T-helper 2 cell treated with Interferon-gamma antibody and Interleukin-4, amounts not matched to agents 5 μg/mL and 100 μg/mL, for 36 hours (primary cell): Measurements from ENCODE around the gene SYPL2.
A peak's percentile ranks its signal among the peaks of the same experiment; 100 is the strongest.

Source experiments
- DNase-seq: peaks from one replicate; pipeline ENCODE4 v3.0.0; 2021; ENCODE audit warnings: low spot score
- H3K27ac Mint-ChIP-seq: one replicate; pipeline ENCODE4 v1.8.0; 2021; ENCODE audit warnings: mild to moderate bottlenecking, mixed read lengths
- H3K27me3 Mint-ChIP-seq: one replicate; pipeline ENCODE4 v1.8.0; 2021; ENCODE audit warnings: low read depth, mixed read lengths
- H3K36me3 Mint-ChIP-seq: one replicate; pipeline ENCODE4 v1.8.0; 2021; ENCODE audit warnings: low read depth, mixed read lengths
- H3K4me1 Mint-ChIP-seq: one replicate; pipeline ENCODE4 v1.8.0; 2021; ENCODE audit warnings: low read depth, mixed read lengths
- H3K4me3 Mint-ChIP-seq: one replicate; pipeline ENCODE4 v1.8.0; 2022; ENCODE audit warnings: mild to moderate bottlenecking, moderate library complexity, mixed read lengths
- H3K9me3 Mint-ChIP-seq: one replicate; pipeline ENCODE4 v1.8.0; 2021; ENCODE audit warnings: mixed read lengths

SYPL2 gene

DNA sequence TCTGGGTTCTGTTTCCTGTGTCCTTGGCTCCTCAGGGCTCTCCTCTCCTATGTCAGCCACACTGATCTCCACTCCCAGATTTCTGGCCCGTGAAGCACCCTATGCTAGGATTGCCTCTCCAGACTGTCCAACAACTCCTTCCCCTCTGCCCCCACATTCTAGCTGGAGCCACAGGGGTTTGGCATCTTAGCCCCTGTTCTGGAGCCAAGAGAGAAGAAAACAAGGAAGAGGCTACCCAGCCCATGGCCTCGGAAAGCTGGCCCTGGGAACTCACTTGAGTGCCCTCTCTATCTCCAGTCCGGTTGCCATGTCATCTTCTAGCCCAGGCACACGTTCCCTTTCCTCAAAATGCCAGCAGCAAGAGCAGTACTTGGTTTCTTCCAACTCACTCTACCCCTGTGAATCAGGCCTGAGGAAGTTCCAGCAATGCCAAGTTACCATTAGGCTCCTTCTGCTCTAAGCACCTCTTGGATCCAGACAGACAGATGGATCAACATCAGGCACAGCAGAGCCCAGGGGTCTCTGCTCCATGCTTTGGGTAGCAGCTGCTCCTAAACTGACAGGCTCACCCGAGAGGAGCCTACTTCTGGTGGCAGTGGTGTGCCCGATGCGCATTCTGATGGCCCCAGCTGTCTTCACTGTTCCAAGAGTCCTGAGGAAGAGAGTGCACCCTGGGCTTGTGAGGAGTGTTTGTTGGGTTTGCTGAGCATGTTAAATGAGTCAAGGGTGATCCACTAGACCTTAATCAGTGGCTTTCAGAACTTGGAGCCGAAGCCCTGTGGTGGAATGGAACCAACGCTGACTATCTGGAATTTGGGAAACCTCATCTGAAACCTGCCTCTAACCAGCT is 61.7 kb downstream of the SYPL2 start:
- Mint-ChIP-seq H3K4me3 (no peak overlapping the region), H3K27ac (no peak overlapping the region), H3K4me1 (peaks cover 18% of the 10 kb centered on the region), H3K36me3 (no peaks in the 10 kb centered on the region), H3K27me3 (peaks cover 13% of the 10 kb centered on the region), H3K9me3 (no peaks in the 10 kb centered on the region)
- DNase-seq, result no peak

DNA sequence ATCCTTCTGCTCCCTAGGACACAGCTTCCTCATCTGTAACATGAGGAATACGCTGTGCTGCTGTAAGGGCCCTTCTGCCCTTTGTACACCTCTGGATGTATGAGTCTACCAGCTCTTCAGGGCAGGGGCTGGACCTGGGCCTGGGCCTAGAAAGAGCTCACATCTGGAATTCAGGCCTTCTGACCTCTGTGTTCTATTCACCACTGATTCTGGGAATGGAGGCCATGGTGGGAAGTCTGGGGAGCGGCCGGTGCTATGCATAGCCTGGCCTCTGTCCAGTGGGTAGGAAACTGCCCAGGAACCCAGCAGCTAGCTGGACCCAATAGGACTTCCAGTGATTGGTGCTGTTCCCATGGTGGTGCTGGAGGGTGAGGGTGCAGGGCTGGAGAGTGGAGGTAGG is 62.4 kb downstream of the SYPL2 start:
- Mint-ChIP-seq H3K27me3 (peaks cover 12% of the 10 kb centered on the region), H3K9me3 (no peaks in the 10 kb centered on the region), H3K4me3 (no peak overlapping the region), H3K4me1 (peaks cover 19% of the 10 kb centered on the region), H3K36me3 (no peaks in the 10 kb centered on the region), H3K27ac (peak overlapping the region; percentile 38)
- no peak for DNase-seq

DNA sequence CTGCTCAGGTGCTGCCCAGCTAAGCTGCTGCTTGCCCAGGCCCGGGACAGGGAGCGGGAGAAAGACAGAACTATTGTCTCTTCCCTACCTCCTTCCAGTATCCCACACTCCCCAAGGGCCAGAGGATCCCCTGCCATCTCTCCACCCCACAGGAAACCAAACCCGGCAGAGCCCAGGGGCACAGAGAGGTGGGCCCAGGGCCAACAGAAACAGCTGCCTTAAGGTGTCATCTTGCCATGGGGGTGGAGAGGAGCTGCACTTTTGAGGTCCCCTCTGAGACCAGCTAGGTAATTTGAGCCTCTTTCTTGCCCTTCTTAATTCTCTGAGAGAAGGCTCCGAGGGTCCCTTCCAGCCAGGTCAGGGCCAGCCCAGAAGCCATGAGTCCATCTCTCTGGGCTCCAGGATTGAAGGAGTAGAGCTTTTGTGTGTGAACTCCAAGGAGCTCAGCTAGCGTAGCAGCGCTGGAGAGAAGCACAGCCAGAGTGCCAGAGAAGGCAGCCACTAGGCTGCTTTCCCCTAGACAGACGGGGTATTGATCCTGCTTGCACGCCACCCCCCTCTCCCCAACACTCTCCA is 63.6 kb downstream of the SYPL2 start:
- Mint-ChIP-seq H3K36me3 (no peaks in the 10 kb centered on the region), H3K27me3 (peaks cover 8% of the 10 kb centered on the region), H3K4me3 (no peak overlapping the region), H3K4me1 (peaks cover 19% of the 10 kb centered on the region), H3K9me3 (no peaks in the 10 kb centered on the region), H3K27ac (no peak overlapping the region)
- no peak for DNase-seq

DNA sequence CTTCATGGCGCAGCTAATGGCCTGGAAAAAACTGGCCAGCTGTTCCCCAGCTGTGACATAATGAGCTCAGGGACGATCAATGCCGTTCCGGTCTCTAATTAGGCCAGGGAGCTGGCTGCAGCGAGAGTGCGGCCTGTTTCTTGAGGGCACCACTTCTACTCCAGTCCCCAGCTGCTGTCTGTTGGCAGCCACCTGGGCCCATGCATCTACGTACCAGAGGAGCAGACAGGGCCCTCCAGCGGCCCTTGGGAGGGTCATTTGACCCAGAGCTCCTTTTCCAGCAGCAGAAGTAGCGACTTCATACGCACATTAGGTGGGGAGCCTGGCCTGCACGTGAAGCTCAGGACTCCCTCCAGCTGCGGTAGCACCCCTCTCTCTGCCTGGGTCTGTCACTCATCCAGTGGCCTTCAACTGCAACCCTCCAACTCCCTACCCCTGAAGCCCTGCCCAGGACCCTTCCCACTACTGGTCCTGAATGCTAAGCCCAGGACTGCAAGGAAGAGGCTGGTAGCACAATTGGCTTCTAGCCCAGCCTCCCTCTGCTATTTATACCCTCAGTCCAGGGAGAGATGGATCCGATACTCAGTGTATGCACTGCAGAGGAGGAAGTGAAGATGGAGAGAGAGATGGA is 64.2 kb downstream of the SYPL2 start:
- peaks cover 8% of the 10 kb centered on the region for H3K27me3 Mint-ChIP-seq
- H3K27ac Mint-ChIP-seq, result peak overlapping the region; percentile 68
- H3K4me1 Mint-ChIP-seq, result peaks cover 19% of the 10 kb centered on the region
- H3K9me3 Mint-ChIP-seq, result no peaks in the 10 kb centered on the region
- no peaks in the 10 kb centered on the region for H3K36me3 Mint-ChIP-seq
- DNase-seq, result no peak
- peak overlapping the region; percentile 54 for H3K4me3 Mint-ChIP-seq

DNA sequence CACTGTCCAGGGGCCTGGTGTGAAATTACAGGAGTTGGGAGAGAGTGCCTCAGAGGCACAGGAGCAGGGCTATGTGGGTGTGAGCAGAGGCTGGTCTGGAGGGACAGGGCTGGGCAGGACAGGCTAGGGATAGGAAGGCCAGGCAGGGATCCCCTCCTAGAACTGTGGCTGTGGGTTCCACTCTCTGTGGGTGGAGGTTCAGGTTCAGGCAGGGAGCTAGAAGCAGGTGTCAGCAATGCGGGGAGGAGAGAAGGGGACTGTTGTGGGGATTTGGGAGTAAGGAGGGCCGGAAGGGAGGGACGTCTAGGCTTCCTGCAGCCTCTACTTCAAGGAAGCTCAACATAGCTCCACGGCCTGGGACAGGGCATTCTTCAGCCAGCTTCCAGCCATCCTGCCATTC is 65.0 kb downstream of the SYPL2 start:
- Mint-ChIP-seq H3K27me3 (peaks cover 2% of the 10 kb centered on the region), H3K4me1 (peaks cover 19% of the 10 kb centered on the region), H3K36me3 (no peaks in the 10 kb centered on the region), H3K27ac (peak overlapping the region; percentile 68), H3K4me3 (peak overlapping the region; percentile 54), H3K9me3 (no peaks in the 10 kb centered on the region)
- no peak for DNase-seq
